GM12872 (cell line): ENCODE results near the gene PTX3.

ENCODE experiments used
- CTCF ChIP-seq: IDR thresholded peaks from 3 replicates; pipeline ENCODE4 v1.5.1; 2011; ENCODE audit warnings: low read depth, mild to moderate bottlenecking, low read length, moderate library complexity; ENCODE audit not compliant: insufficient read depth

PTX3 gene

DNA sequence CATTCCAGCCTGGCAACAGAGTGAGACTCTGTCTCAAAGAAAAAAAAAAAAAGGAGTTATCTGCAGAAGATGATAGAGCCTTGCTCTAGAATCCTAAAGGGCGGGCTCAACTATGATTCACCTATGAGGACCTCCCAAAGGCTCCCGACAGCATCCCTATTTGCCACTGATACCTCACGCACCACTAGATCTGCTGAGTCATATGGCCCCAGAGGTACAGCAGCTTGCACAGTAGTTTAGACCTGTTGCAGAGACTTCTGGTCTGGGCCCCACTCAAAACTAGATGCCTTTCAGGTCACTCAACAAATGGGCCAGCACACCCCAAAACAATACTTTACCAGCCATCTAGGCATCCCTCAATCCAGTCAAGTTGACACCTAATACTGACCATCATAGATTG, 38.1 kb upstream of the PTX3 start:
- no peak for TF ChIP-seq CTCF

- TF ChIP-seq CTCF, result no peak
Measured at GRCh38 chr3:157404381-157404780, 32.3 kb upstream of the PTX3 start.

- TF ChIP-seq CTCF, result no peak
Measured at GRCh38 chr3:157405457-157405856, 31.2 kb upstream of the PTX3 start.

DNA sequence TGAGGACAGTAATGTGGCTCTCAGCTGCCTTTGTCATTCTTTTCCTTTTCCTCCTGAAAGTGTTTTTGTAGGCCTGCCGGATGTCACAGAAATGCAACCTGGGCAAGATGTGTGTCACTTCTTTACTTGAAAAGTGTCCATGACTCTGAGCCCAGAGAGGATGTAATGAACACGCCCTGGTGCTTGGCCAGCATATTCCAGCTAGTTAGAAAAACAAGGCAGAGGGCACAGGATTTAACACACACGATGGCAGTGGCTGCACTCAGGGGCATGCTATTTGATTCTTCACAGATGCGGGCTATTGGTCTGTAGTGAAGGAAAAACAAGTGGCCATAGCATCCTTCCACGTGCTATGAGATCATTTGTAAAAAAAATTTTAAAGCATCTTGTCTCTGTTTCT, 30.3 kb upstream of the PTX3 start:
- TF ChIP-seq CTCF, result no peak

GRCh38 chr3:157407769-157408168, 28.9 kb upstream of the PTX3 start:
- TF ChIP-seq CTCF, result no peak

DNA sequence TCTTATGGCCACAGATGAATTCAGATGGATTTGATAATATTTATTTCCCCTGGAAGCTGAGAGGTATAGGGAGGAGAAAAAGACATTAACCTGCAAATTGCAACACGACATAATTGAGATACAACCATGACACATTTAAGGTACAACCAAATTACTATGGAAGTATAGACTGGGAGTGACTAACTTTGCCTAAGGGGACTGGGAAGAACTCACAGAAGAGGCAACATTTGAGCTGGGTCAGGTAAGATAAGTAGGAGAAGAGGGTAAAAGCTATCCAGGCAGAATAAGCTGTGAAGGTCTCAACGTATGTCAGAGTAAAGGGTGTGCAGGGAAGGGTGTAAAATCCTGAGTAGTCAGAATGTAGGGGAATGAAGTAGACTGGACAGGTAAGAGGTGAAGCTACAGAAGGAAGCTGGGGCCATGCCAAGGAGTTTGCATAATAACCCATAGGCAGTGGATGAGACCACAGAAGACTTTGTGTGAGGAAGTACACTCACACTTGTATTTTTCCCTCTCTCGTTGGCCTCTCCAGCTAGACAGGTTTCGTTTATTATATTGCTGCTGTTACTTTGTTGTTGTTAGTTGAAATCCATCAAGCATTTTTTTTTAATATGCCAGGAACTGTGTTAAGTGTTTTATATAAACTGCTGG, 28.0 kb upstream of the PTX3 start:
- TF ChIP-seq CTCF, result no peak

DNA sequence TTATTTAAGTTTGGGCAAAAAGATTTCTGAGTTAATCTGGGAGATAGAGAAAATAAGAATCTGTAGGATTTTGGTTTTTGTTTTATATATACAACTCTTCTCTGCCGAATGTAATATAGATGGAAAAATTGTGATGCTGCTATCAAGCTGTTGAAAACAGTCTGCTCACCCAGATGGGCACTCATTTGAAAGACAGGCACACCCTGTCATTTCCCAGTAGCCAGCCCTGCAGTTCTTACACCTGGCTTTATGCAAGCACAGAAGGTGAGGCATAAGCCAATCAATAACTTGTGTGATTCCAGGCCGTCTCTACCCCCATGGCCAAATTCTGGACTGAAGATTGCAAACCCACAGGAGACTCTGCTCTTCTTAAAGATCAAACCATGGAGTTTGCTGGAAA, 27.1 kb upstream of the PTX3 start:
- no peak for TF ChIP-seq CTCF

GRCh38 chr3:157410945-157411344, 25.7 kb upstream of the PTX3 start:
- no peak for TF ChIP-seq CTCF
